HCT116 (cell line): Measurements from ENCODE around the gene NPB. TPM values are rescaled to one million over a fixed set of nuclear protein-coding genes. Genes with fewer than 3 reads are reported as not detected.

Experiments
- ATAC-seq: fragments of 200-7000 bp; cut with Tn5 transposase; 2 replicates; pipeline ENCODE4 v1.9.1; 2020; ENCODE audit warnings: mild to moderate bottlenecking, moderate library complexity
- BruUV-seq: library from RNA; stranded (reverse); fragments of 400-500 nt; replicated peaks from 2 replicates; lab custom pipeline; 2021; lab: Mats Ljungman, UMichigan
- CTCF ChIA-PET: fragments of 300-600 bp; sonication (Branson Sonifier 250); formaldehyde crosslinking; loops from one replicate; lab custom pipeline; 2021; ENCODE audit warnings: antibody characterized with exemption; lab: Charles Lee
- POLR2A ChIA-PET: fragments of 300-600, 350-600 bp; sonication (Branson Sonifier 250); formaldehyde crosslinking; loops from one replicate; lab custom pipeline; 2021; ENCODE audit warnings: antibody characterized with exemption; lab: Charles Lee
- RAD21 ChIA-PET, 2 experiments: fragments of 300-600 bp; sonication (Branson Sonifier 250); formaldehyde crosslinking; loops; one replicate each; lab custom pipeline; 2023; ENCODE audit warnings: low total read pairs in 2 of 2; ENCODE audit not compliant: uncharacterized antibody in 2 of 2, unreplicated experiment in 2 of 2, low non-redundant PET in 1 of 2; lab: Charles Lee
- DNase-seq: peaks from one replicate; pipeline ENCODE4 v3.0.0-alpha.2; 2010; ENCODE audit warnings: low read depth, low spot score
- H2AFZ ChIP-seq: fragments of 200-600 bp; shearing (Covaris generic), sonication (generic); 2 replicates; pipeline ENCODE4 v1.6.1; 2017; ENCODE audit warnings: low read depth, mixed run types, mixed read lengths, antibody characterized with exemption, low read length; ENCODE audit not compliant: poor library complexity, severe bottlenecking
- H3K27ac ChIP-seq: 2 replicates; pipeline ENCODE4 v1.5.1; 2012; ENCODE audit warnings: low read depth, low read length
- H3K27me3 ChIP-seq: fragments of 200-600 bp; sonication (generic); 2 replicates; pipeline ENCODE4 v1.6.1; 2016; ENCODE audit warnings: mixed run types, low read length, mixed read lengths; ENCODE audit not compliant: insufficient read depth
- H3K36me3 ChIP-seq, 2 experiments: fragments of 200-500 bp in 1 of 2; fragments of 200-600 bp in 1 of 2; sonication (Bioruptor generic) in 1 of 2; sonication (generic) in 1 of 2; 2 replicates each; pipeline versions ENCODE4 v1.5.1 to v1.6.1; 2014 to 2016; ENCODE audit warnings: low read length in 2 of 2, inconsistent platforms in 1 of 2, mixed read lengths in 1 of 2, mixed run types in 1 of 2; ENCODE audit not compliant: insufficient read depth in 2 of 2, control insufficient read depth in 1 of 2
- H3K4me1 ChIP-seq, 2 experiments: fragments of 200-600 bp in 1 of 2; sonication (generic) in 1 of 2; 2 replicates each; pipeline versions ENCODE4 v1.5.1 to v1.6.1; 2012 to 2017; ENCODE audit warnings: low read length in 2 of 2, inconsistent platforms in 1 of 2, mild to moderate bottlenecking in 1 of 2, mixed read lengths in 1 of 2, mixed run types in 1 of 2, moderate library complexity in 1 of 2; ENCODE audit not compliant: insufficient read depth in 2 of 2, control insufficient read depth in 1 of 2
- H3K4me2 ChIP-seq: fragments of 200-600 bp; sonication (generic); 2 replicates; pipeline ENCODE4 v1.6.1; 2017; ENCODE audit warnings: mixed run types, low read length, mixed read lengths
- H3K4me3 ChIP-seq, 2 experiments: fragments of 200-600 bp in 1 of 2; sonication (generic) in 1 of 2; replicated peaks in 1 of 2; 2 replicates each; pipeline ENCODE4 v1.5.1; 2011 to 2016; ENCODE audit warnings: low read length in 2 of 2, control low read depth in 1 of 2, low read depth in 1 of 2, mild to moderate bottlenecking in 1 of 2, mixed read lengths in 1 of 2, mixed run types in 1 of 2
- H3K79me2 ChIP-seq: fragments of 200-600 bp; sonication (generic); 2 replicates; pipeline ENCODE4 v1.6.1; 2017; ENCODE audit warnings: mild to moderate bottlenecking, mixed run types, low read length, moderate library complexity, mixed read lengths; ENCODE audit not compliant: insufficient read depth
- H3K9ac ChIP-seq: fragments of 200-600 bp; sonication (generic); 2 replicates; pipeline ENCODE4 v1.6.1; 2016; ENCODE audit warnings: low read length, mixed read lengths
- H3K9me2 ChIP-seq: fragments of 200-600 bp; sonication (generic), shearing (Covaris generic); 2 replicates; pipeline ENCODE4 v1.6.1; 2017; ENCODE audit warnings: mixed run types, mild to moderate bottlenecking, moderate library complexity; ENCODE audit not compliant: insufficient read depth
- H3K9me3 ChIP-seq, 2 experiments: fragments of 200-500 bp in 1 of 2; fragments of 200-600 bp in 1 of 2; sonication (Bioruptor generic) in 1 of 2; sonication (generic) in 1 of 2; 2 replicates each; pipeline ENCODE4 v1.6.1; 2014 to 2017; ENCODE audit warnings: low read length in 2 of 2, mixed read lengths in 2 of 2, inconsistent platforms in 1 of 2, low read depth in 1 of 2, mild to moderate bottlenecking in 1 of 2, mixed run types in 1 of 2, moderate library complexity in 1 of 2; ENCODE audit not compliant: control insufficient read depth in 1 of 2, insufficient read depth in 1 of 2
- H4K20me1 ChIP-seq: fragments of 200-600 bp; sonication (generic), shearing (Covaris generic); 2 replicates; pipeline ENCODE4 v1.6.1; 2017; ENCODE audit warnings: mixed run types, mild to moderate bottlenecking, moderate library complexity; ENCODE audit not compliant: insufficient read depth
- CBX3 ChIP-seq: IDR thresholded peaks from 2 replicates; pipeline ENCODE4 v1.6.1; 2012; ENCODE audit warnings: low read depth
- CTCF ChIP-seq, 3 experiments: fragments of 200-600 bp in 1 of 3; sonication (generic) in 1 of 3; IDR thresholded peaks in 2 of 3; conservative IDR thresholded peaks in 1 of 3; 2 replicates each; pipeline ENCODE4 v1.5.1; 2012 to 2017; ENCODE audit warnings: low read depth in 2 of 3, low read length in 2 of 3, antibody characterized with exemption in 1 of 3, borderline replicate concordance in 1 of 3, control low read depth in 1 of 3, mild to moderate bottlenecking in 1 of 3, mixed read lengths in 1 of 3, mixed run types in 1 of 3, moderate library complexity in 1 of 3; ENCODE audit not compliant: insufficient read depth in 1 of 3
- EGR1 ChIP-seq: IDR thresholded peaks from 2 replicates; pipeline ENCODE4 v1.6.1; 2012; ENCODE audit warnings: low read depth
- FOSL1 ChIP-seq: IDR thresholded peaks from 2 replicates; pipeline ENCODE4 v1.6.1; 2012; ENCODE audit warnings: low read depth
- JUND ChIP-seq: IDR thresholded peaks from 2 replicates; pipeline ENCODE4 v1.6.1; 2012
- MAX ChIP-seq: IDR thresholded peaks from 2 replicates; pipeline ENCODE4 v1.6.1; 2012
- POLR2AphosphoS5 ChIP-seq: IDR thresholded peaks from 2 replicates; pipeline ENCODE4 v1.6.1; 2011; ENCODE audit warnings: mild to moderate bottlenecking, low read depth, low read length, moderate library complexity
- SIN3A ChIP-seq: IDR thresholded peaks from 2 replicates; pipeline ENCODE4 v1.6.1; 2012; ENCODE audit warnings: low read depth
- SP1 ChIP-seq: IDR thresholded peaks from 2 replicates; pipeline ENCODE4 v1.6.1; 2012; ENCODE audit warnings: low read depth
- ZFX ChIP-seq: fragments of 450-650 bp; IDR thresholded peaks from 2 replicates; pipeline ENCODE4 v1.6.1; 2017
- intact Hi-C: fragments of 100-400 bp; cut with micrococcal nuclease; formaldehyde crosslinking; loops from 2 replicates; pipeline ENCODE4 v1.10.0; 2022
- total RNA-seq: library from RNA; stranded (reverse); gene quantifications from one replicate; pipeline ENCODE4 v1.2.1, GENCODE V29; 2021; ENCODE audit not compliant: unreplicated experiment

NPB gene
- total RNA-seq, 1 experiment from 2014 or later = 1.2 TPM

DNA sequence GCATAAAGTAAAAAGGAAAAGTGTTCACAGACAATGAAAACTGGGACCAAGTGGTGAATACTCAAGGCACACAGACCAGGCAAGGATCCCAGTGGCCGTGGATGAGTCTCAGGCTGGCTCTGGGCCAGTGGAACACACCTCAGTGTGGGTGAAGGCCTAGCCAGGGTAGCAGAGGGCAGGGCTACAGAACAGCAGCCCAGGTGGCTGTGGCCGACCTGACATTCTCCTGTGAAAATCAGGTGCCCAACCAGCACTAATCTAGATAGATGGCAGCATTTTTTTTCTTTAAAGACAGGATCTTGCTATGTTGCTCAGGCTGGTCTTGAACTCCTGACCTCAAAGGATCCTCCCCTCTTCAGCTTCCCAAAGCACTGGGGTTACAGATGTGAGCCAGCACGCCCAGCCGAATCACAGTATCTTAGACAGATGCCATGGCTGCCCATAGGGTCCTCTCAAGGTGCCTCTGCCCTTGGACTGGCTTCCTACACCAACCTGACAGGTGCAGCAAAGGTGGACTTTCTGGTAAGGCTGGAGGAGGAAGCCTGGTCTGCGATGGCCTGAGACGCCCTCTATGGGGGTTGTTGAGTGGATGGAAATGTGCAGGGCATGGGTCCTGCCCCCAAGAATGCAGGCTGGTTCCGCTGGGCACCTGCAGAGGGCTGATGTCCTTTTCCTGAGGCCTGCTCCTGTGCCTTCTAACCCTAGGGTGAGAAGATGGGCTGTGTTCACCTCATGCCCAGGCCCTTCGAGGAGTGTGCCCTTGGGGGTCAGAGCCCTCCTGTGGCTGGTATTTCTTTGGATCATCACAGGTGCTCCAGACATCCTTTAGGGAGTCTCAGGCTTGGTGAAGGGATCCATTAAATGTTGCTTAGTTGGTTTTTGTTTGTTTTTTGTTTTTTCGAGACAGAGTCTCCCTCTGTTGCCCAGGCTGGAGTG lies 37.9 kb upstream of the NPB start:
- ChIA-PET RAD21 (no interaction called here), CTCF (no interaction called here), POLR2A (interaction anchor here (1.0 kb wide), 1 partner anchor 9 kb away, joined by 3 read pairs; no protein-coding TSS in a partner anchor)
- Histone ChIP-seq H3K4me3 (no peak overlapping the region), H4K20me1 (peaks cover 7% of the 10 kb centered on the region; the same call in 1 of the 2 replicates), H3K27me3 (no peaks in the 10 kb centered on the region), H3K9ac (peak overlapping the region; percentile 8; the same call in 1 of the 2 replicates), H3K9me3 (no peaks in the 10 kb centered on the region), H3K36me3 (peaks cover 11 to 32% of the 10 kb centered on the region in 2 experiments; a peak in 3 of 4 replicates), H3K9me2 (no peaks in the 10 kb centered on the region), H3K27ac (peak overlapping the region; percentile 42), H3K4me2 (peak overlapping the region; percentile 92; the same call in 1 of the 2 replicates), H2AFZ (no peak overlapping the region), H3K79me2 (peaks cover 66% of the 10 kb centered on the region), H3K4me1 (peaks cover 40 to 75% of the 10 kb centered on the region in 2 experiments)
- ATAC-seq (no peak), DNase-seq (no peak)
- no TSS peak for BruUV-seq
- TF ChIP-seq POLR2AphosphoS5 = peak; percentile 56
- TF ChIP-seq CTCF (IDR thresholded peaks at IDR 0.05 in 2 of 3, conservative IDR thresholded peaks at IDR 0.05 in 1 of 3; ENCODE audit: borderline replicate concordance in 1 of 3, insufficient read depth in 1 of 3, low read depth in 2 of 3, low read length in 2 of 3) = peak in 2 of 3 experiments; percentile 33 to 39; a peak in 4 of 6 replicates
- TF ChIP-seq SIN3A = no peak
- intact Hi-C loops = no loop called here

DNA sequence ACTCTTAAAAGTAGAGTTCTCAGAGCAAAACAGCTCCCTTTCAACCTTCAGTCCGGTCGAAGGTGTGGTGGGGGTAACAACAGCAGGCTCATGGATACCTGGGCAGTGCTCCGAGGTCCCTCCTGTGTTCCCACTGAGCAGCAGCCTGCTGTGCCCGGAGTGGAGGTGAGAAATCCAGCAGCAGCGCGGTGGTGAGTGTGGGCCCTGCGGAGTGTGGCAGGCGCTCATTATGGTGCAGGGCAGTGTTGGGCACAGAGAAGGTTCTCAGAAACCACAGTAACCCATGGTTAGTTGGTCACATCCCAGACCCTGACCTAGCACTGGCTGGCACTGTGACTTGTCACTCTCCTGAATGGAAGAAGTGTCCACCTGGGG lies 36.7 kb upstream of the NPB start:
- peaks cover 11 to 35% of the 10 kb centered on the region in 2 experiments; a peak in 3 of 4 replicates for H3K36me3 ChIP-seq
- peaks cover 7% of the 10 kb centered on the region; the same call in 1 of the 2 replicates for H4K20me1 ChIP-seq
- no peak for TF ChIP-seq CBX3
- TF ChIP-seq MAX = no peak
- no peak for TF ChIP-seq EGR1
- TF ChIP-seq FOSL1 = no peak
- TF ChIP-seq JUND = no peak
- TF ChIP-seq ZFX = no peak
- no peak for TF ChIP-seq SP1
- no peak overlapping the region for H2AFZ ChIP-seq
- BruUV-seq = no TSS peak
- peaks cover 45 to 80% of the 10 kb centered on the region in 2 experiments for H3K4me1 ChIP-seq
- DNase-seq (no peak), ATAC-seq (no peak)
- H3K27ac ChIP-seq = peak overlapping the region; percentile 99; the same call in 1 of the 2 replicates
- H3K4me2 ChIP-seq = no peak overlapping the region
- CTCF ChIA-PET = no interaction called here
- RAD21 ChIA-PET = no interaction called here
- peaks cover 67% of the 10 kb centered on the region for H3K79me2 ChIP-seq
- POLR2A ChIA-PET = no interaction called here
- no peaks in the 10 kb centered on the region for H3K9me3 ChIP-seq
- H3K9ac ChIP-seq = peak overlapping the region; percentile 3; the same call in 1 of the 2 replicates
- H3K27me3 ChIP-seq = no peaks in the 10 kb centered on the region
- no peaks in the 10 kb centered on the region for H3K9me2 ChIP-seq
- no peak overlapping the region for H3K4me3 ChIP-seq
- intact Hi-C loops = no loop called here
